PC-3 (cell line): ENCODE results near the gene DNAH14.

Experiments used
- CTCF ChIP-seq: fragments of 300-600 bp; sonication (generic); conservative IDR thresholded peaks from 2 replicates; pipeline ENCODE4 v1.5.1; 2017; ENCODE audit warnings: antibody characterized with exemption, low read depth, mild to moderate bottlenecking, low read length
- EZH2 ChIP-seq: fragments of 300-600 bp; sonication (generic); IDR thresholded peaks from one replicate; pipeline ENCODE4 v1.6.1; 2017; ENCODE audit warnings: antibody characterized with exemption, mild to moderate bottlenecking, low read length; ENCODE audit not compliant: unreplicated experiment

GRCh38 chr1:224958490-224958889 lies 29.0 kb downstream of the DNAH14 start:
- TF ChIP-seq EZH2: no peak
- TF ChIP-seq CTCF: no peak
